PC-3 (cell line): ENCODE data around the gene FTO. TPM values are rescaled to one million over a fixed set of nuclear protein-coding genes. Genes with fewer than 3 reads are reported as not detected.

Source experiments
- ATAC-seq: fragments of 200-7000 bp; cut with Tn5 transposase; 2 replicates; pipeline ENCODE4 v1.9.1; 2020; ENCODE audit warnings: mild to moderate bottlenecking, moderate library complexity
- BruUV-seq: library from RNA; stranded (reverse); fragments of 400-500 nt; replicated peaks from 2 replicates; lab custom pipeline; 2021; lab: Mats Ljungman, UMichigan
- CTCF ChIA-PET: fragments of 300-600 bp; sonication (Branson Sonifier 250); formaldehyde crosslinking; loops from one replicate; lab custom pipeline; 2022; ENCODE audit warnings: antibody characterized with exemption; lab: Charles Lee
- POLR2A ChIA-PET: fragments of 300-600 bp; sonication (Branson Sonifier 250); formaldehyde crosslinking; loops from one replicate; lab custom pipeline; 2022; ENCODE audit warnings: antibody characterized with exemption; ENCODE audit not compliant: unreplicated experiment; lab: Charles Lee
- DNase-seq: peaks from one replicate; pipeline ENCODE4 v3.0.0-alpha.2; 2015
- H2AFZ ChIP-seq: fragments of 300-600 bp; sonication (generic); 2 replicates; pipeline ENCODE4 v1.6.0; 2016; ENCODE audit warnings: antibody characterized with exemption, low read length
- H3F3A ChIP-seq: fragments of 300-600 bp; sonication (generic); one replicate; pipeline ENCODE4 v1.6.0; 2017; ENCODE audit warnings: antibody characterized with exemption, low read length, control low read depth, mild to moderate bottlenecking; ENCODE audit not compliant: unreplicated experiment
- H3K27ac ChIP-seq: fragments of 300-600 bp; sonication (generic); 2 replicates; pipeline ENCODE4 v1.5.1; 2016; ENCODE audit warnings: mild to moderate bottlenecking, low read length
- H3K27me3 ChIP-seq: fragments of 300-600 bp; sonication (generic); 2 replicates; pipeline ENCODE4 v1.6.1; 2016; ENCODE audit warnings: low read length, mixed read lengths
- H3K36me3 ChIP-seq: fragments of 300-600 bp; sonication (generic); 2 replicates; pipeline ENCODE4 v1.6.1; 2016; ENCODE audit warnings: low read depth, mixed run types, low read length, mixed read lengths
- H3K4me1 ChIP-seq: fragments of 300-600 bp; sonication (generic); 2 replicates; pipeline ENCODE4 v1.5.1; 2016; ENCODE audit warnings: low read length; ENCODE audit not compliant: insufficient read depth
- H3K4me2 ChIP-seq: fragments of 300-600 bp; sonication (generic); 2 replicates; pipeline ENCODE4 v1.6.0; 2016; ENCODE audit warnings: low read length
- H3K4me3 ChIP-seq: fragments of 300-600 bp; sonication (generic); 2 replicates; pipeline ENCODE4 v1.5.1; 2016; ENCODE audit warnings: mild to moderate bottlenecking, low read length, mixed read lengths
- H3K79me2 ChIP-seq: fragments of 300-600 bp; sonication (generic); 2 replicates; pipeline ENCODE4 v1.6.1; 2017; ENCODE audit warnings: low read length, mixed read lengths
- H3K9ac ChIP-seq: fragments of 300-600 bp; sonication (generic); 2 replicates; pipeline ENCODE4 v1.6.0; 2016; ENCODE audit warnings: mild to moderate bottlenecking, low read length
- H3K9me2 ChIP-seq: fragments of 300-600 bp; sonication (generic); replicated peaks from 2 replicates; pipeline ENCODE4 v1.6.1; 2016; ENCODE audit warnings: mixed run types, low read length, mixed read lengths
- H3K9me3 ChIP-seq: fragments of 300-600 bp; sonication (generic); 2 replicates; pipeline ENCODE4 v1.6.1; 2016; ENCODE audit warnings: low read length, mixed read lengths
- H4K20me1 ChIP-seq: fragments of 300-600 bp; sonication (generic); 2 replicates; pipeline ENCODE4 v1.6.1; 2016; ENCODE audit warnings: low read length, mixed read lengths
- CTCF ChIP-seq: fragments of 300-600 bp; sonication (generic); conservative IDR thresholded peaks from 2 replicates; pipeline ENCODE4 v1.5.1; 2017; ENCODE audit warnings: antibody characterized with exemption, low read depth, mild to moderate bottlenecking, low read length
- EZH2 ChIP-seq: fragments of 300-600 bp; sonication (generic); IDR thresholded peaks from one replicate; pipeline ENCODE4 v1.6.1; 2017; ENCODE audit warnings: antibody characterized with exemption, mild to moderate bottlenecking, low read length; ENCODE audit not compliant: unreplicated experiment
- EZH2phosphoT487 ChIP-seq: fragments of 300-600 bp; sonication (generic); IDR thresholded peaks from 2 replicates; pipeline ENCODE4 v1.6.1; 2018; ENCODE audit warnings: mild to moderate bottlenecking, antibody characterized with exemption, low read length, borderline replicate concordance
- intact Hi-C: fragments of 100-400 bp; cut with micrococcal nuclease; formaldehyde crosslinking; loops from 2 replicates; pipeline ENCODE4 v1.9.0; 2023
- total RNA-seq: library from RNA; depleted of rRNA; stranded (reverse); fragments of >200 nt; gene quantifications from 2 replicates; pipeline ENCODE4 v1.2.3, GENCODE V29; 2014

Gene FTO
- total RNA-seq, 1 experiment from 2014 or later, result 27.0 TPM

GRCh38 chr16:54165174-54165911 is 461.4 kb downstream of the FTO start:
- no peak for TF ChIP-seq EZH2
- no peak for TF ChIP-seq EZH2phosphoT487
- TF ChIP-seq CTCF, result no peak
- H2AFZ ChIP-seq, result no peak overlapping the region
- H4K20me1 ChIP-seq, result no peaks in the 10 kb centered on the region
- no peak for DNase-seq
- no peak overlapping the region for H3K27ac ChIP-seq
- BruUV-seq, result no TSS peak
- no peaks in the 10 kb centered on the region for H3K9me3 ChIP-seq
- CTCF ChIA-PET, result no interaction called here
- H3K79me2 ChIP-seq, result no peaks in the 10 kb centered on the region
- H3K9me2 ChIP-seq, result no peaks in the 10 kb centered on the region
- H3K9ac ChIP-seq, result no peak overlapping the region
- H3F3A ChIP-seq, result no peaks in the 10 kb centered on the region
- POLR2A ChIA-PET, result no interaction called here
- H3K4me3 ChIP-seq, result no peak overlapping the region
- H3K36me3 ChIP-seq, result no peaks in the 10 kb centered on the region
- peaks cover 4% of the 10 kb centered on the region; the same call in 1 of the 2 replicates for H3K27me3 ChIP-seq
- H3K4me1 ChIP-seq, result no peaks in the 10 kb centered on the region
- intact Hi-C loops, result no loop called here
- no peak overlapping the region for H3K4me2 ChIP-seq
- ATAC-seq, result no peak

GRCh38 chr16:54165912-54166865 is 462.2 kb downstream of the FTO start:
- Histone ChIP-seq H3K27me3 (peaks cover 12% of the 10 kb centered on the region), H3K4me3 (no peak overlapping the region), H3K4me2 (no peak overlapping the region), H3K9me3 (no peaks in the 10 kb centered on the region), H3K9ac (no peak overlapping the region), H3K4me1 (no peaks in the 10 kb centered on the region), H2AFZ (no peak overlapping the region), H3F3A (no peaks in the 10 kb centered on the region), H3K9me2 (no peaks in the 10 kb centered on the region), H3K36me3 (no peaks in the 10 kb centered on the region), H3K79me2 (no peaks in the 10 kb centered on the region), H3K27ac (no peak overlapping the region), H4K20me1 (no peaks in the 10 kb centered on the region)
- ChIA-PET POLR2A (no interaction called here), CTCF (no interaction called here)
- TF ChIP-seq EZH2phosphoT487 (no peak), EZH2 (no peak), CTCF (no peak)
- no peak for DNase-seq
- no peak for ATAC-seq
- no TSS peak for BruUV-seq
- intact Hi-C loops, result no loop called here
